HG03460 (cell line): ENCODE data around the gene SH3BGRL3.
"Not testable (repeated sequence)": the region's sequence is repeated elsewhere in the genome, so short reads cannot be mapped to it uniquely, and the experiment has no call there.

ENCODE experiments used
- ATAC-seq: cut with Tn5 transposase; IDR thresholded peaks from one replicate; pipeline ENCODE4 v1.9.1; 2021; ENCODE audit not compliant: unreplicated experiment

The SH3BGRL3 gene

DNA sequence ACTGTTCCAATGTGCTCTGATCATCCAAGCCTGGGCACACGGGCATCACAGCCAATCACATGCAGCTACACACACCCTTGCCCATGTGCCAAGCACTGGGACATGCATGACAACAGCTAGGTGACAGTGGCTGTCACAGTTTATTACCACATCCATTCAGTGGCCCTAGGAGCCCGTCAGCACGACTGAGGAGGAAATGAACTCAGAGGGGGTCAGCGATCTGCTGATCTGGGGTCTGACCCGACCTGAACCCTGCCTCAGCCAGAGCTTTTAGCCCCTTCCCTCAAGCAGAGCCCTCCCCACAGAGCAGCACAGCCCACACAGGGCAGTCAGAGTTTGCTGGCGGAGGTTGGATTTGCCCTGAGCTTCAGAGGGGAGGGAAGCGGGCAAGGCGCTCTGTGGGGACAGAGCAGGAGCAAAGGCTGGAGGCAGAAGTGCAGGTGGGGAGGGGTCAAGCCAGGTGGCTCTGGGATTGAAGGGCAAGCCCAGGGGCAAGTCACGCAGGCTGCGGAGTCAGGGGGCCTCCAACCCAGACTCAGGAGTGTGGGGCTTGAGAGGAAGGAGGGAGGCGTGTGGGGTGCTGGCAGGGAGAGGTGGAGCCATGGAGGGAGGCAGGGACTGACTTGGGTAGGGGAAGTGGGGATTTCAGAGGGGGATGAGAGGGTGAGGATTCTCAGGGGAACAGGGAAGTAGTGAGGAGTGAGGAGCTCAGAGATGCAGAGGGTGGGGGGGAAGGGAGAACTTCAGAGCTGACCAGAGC is 10.4 kb downstream of the SH3BGRL3 start:
- no peak for ATAC-seq

DNA sequence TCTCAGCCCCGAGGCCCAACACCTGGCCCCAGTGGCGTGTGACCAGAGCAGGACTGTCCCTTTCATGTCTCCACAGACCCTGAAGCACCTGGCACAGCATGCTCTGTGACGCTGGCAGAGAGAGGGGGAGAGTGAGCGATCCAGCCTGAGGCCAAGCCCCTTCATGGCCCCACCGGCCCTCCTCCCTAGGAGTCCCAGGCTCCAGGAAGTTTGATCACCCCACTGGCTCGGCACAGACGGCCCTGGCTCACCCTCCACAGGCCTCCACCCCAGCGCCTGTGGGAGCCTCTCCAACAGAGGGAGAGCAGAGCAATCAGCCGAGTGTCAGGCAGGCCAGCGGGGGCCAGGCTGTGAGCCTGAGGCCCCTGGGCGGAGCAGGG is 11.0 kb downstream of the SH3BGRL3 start:
- no peak for ATAC-seq

DNA sequence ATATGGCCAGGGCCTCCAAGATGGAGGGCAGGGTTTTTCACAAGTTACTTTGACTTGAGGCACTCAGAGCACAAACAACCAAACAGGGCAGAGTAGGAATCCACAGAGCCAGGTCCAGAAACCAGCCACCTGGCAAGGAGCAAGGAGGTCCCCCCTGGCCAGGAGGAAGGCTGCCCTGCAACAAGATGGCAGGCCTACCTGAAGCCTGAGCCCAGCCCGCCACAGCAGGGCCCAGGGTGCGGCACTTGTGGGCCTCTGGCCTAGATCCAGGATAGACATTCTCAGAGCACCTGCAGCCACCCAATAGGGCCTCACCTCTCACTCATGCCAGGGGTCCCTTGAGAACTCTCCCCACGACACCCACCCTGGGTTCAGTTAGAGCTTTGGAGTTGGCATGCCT is 11.5 kb downstream of the SH3BGRL3 start:
- no peak for ATAC-seq

DNA sequence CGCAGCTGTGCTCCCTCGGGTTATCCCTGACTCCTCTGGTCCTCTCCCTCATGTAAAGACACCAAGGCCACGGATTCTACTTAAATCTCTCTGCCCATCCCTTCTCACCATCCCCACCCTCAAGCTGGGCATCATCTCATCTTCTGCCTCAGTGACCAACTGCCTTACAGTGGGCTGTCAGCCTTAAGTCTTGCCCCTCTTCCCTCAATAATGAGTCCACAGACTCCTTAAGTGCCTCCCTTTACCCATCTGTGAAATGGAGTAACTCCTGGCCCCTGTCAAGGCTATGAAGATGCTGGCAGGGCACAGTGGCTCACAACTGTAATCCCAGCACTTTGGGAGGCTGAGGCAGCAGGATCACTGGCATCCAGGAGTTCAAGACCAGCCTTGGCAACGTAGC is 12.1 kb downstream of the SH3BGRL3 start:
- ATAC-seq: no peak

DNA sequence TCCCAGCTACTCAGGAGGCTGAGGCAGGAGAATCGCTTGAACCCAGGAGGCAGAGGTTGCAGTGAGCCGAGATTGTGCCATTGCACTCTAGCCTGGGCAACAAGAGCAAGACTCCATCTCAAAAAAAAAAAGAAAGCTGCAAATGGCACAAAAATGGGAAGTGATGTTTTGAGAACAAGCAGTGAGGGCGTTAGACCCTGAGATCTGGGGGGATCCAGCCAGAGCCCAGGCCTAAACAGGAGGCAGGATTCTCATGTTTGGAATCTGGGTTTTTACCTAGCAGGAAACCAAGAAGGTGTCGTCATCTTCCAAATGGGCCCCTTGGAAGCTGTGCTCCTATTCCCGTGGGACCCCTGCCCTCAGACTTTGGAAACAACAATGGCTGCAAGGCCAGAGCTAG is 12.8 kb downstream of the SH3BGRL3 start:
- ATAC-seq: not testable (repeated sequence)

DNA sequence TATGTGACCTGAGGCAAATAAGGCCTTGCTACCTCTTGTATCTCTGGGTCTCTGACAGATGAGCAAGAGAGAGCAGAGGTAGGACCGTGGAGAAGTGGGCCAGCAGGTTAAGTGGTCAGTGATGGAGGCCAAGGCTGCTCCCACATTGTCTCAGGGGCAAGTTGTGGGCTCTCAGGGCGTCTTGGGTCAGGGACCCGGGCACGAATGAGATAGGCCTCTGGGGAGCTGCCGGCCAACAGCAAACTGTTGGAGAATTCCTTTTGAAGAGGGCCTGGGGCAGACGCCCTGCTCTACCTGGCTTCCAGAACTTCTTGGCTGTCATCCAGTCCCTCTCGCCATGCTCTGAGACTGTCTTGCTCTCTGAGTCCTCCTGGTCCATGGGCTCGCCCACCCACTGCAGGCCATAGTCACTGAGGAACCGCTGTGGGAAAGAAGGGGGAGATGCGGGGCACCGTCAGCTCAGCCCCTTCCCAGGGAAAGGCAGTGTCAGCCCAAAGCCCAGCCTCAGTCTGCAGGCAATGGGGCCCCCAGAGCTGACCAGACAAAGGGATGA is 14.1 kb downstream of the SH3BGRL3 start:
- no peak for ATAC-seq

DNA sequence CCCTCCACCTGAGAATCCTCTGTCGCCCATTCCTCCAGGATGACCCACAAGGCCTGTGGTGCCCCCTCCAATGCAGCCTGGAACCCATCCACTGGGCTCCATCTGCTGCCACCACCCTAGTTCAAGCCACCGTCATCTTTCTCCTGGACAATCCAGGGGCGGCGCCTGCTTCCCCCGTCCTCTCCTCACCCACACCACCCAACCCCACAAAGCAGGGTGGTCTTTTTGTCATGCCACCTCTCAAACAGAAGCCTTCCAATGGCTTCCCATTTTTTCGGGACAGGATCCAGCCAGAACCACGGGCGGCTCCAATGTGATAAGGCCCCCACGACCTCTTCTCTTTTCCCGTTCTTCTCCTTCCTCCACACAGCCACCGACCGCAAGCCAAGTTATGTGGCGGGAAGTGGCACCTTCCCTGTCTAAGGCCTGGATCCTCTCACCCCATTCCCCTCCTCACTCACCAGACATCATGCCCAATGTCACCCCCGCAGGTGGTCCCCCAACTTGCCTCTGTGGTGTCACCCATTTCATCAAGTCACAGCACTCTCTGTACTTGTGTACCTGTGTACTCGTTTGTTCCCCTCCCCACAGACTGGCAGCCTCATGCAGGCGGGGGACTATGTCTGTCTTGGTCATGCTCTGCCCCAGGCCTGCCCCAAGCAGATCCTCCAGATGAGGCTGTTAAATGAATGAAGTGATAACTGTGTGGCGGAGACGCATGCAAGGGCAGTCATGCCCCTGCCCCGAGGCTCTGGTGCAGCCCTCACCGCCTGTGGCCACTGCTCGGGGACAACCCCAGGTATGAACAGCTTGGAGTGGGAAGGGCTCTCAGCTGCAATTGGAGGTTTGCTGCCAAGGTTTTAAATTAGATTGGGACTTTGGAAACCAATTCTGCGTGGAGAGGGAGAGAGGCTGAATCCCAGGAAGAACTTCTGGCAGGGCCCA is 15.6 kb downstream of the SH3BGRL3 start:
- no peak for ATAC-seq

DNA sequence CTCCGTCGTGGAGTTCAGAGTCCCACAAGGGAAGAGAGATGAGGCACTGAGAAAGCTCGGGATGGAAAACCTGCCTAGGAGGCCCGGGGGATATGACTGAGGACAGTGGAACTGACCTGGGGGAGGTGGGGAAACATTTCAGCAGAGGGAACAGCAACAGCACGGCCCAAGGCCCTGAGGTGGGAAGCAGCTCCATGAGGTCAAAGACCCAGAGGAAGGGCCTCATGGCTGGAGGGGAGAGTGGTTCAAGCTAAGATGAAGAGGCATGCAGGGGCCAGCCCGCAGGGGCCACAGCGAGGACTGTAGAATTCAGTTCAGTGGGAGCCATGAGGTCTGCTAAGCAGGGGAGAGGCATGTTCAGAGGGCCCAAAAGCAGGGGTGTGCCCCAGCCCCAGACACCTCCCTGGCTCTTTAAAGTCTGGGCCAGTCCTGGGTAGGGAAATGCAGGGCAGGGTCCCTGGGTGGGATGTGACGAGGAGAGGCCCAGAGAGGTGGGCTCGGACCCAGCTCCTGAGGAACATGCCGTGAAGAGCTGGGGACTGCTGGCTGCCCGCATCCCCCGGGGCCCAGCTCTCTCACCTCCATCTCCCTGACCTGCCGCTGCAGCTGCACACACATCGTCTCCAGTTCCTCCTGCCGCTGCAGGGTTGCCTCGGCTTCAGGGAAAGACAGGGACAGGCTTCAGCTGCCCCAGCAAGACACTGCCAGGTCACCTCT is 16.6 kb downstream of the SH3BGRL3 start:
- ATAC-seq: no peak

DNA sequence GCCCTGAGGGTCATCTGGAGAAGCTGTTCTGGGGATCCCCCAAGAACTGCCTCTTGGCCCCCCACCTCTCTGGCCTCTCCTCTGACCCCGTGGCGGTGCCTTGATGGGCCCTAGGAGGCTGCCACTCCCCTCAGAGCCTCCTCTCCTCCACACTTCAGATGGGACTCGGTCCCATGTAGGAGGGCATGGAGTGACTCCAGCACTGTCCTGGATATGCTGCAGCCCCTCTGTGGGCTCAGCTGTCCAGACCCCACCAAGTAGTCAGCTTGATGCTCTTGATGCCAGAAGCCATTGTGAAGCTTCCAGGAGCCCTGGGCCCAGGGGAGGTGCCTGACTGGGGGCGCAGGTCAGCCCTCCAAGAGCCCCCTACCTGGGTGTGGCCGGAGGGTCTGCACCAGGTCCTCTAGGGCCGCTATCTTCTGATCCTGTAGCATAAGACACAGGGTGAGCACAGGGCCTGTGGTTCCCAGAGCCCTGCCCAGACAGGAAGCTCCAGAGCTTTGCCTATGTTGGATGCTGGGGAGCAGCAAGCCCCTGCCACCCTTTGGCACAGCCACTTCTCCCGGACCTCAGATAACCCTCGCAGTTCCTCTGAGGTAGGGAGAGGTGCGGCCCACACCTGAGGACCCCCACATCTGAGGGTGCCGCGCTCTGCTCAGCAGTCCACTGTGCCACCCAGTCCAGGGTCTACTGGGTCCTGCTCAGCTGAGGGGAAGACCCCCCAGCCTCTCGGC is 17.3 kb downstream of the SH3BGRL3 start:
- ATAC-seq: no peak

DNA sequence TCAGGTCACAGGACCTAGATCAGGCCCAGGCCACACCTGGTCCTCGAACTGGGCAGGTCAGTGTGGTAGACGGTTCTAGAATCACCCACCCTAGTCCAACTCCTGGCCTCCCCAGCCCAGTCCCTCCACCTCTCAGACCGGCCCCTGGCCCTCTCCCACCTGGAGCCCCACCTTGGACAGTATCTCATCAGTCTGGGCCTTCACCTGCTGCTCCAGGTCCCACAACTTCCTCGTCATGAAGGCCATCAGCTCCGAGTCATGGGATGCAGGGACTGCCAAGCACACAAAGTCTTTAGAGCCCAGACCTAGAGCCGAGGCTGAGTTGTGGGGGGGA is 17.9 kb downstream of the SH3BGRL3 start:
- no peak for ATAC-seq

DNA sequence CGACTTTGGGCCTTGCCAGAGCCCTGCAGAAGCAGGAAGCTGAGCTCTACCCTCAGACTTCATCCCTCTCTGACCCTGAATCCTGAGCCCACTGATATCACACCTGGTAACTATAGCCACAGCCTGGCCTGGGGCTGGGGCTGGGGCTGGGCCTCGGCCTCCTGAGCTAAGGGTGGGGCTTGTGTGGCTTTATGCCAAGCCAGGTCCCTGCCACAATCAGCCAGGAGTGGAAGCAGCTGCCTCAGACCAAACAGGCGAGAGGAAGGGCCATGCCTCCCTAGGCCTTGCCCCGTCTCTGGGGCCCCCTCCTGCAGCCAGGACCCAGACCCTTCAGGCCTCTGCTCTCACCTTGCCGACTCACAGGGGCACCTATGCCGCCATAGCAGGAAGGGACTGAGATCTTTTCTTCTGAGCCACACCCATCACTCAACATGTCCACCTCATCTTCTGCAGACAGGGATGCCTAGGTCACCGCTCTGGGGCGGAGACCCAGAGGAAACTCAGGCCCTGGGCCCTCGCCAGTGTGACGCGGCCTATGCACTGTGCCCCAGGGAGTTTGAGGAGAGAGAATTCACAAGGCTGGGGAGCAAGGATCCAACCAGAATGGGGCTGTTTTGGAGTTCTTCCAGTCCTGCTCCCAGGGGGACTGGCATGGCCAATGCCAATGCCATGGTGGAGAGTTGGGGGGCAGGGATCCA is 20.8 kb downstream of the SH3BGRL3 start:
- ATAC-seq: no peak

DNA sequence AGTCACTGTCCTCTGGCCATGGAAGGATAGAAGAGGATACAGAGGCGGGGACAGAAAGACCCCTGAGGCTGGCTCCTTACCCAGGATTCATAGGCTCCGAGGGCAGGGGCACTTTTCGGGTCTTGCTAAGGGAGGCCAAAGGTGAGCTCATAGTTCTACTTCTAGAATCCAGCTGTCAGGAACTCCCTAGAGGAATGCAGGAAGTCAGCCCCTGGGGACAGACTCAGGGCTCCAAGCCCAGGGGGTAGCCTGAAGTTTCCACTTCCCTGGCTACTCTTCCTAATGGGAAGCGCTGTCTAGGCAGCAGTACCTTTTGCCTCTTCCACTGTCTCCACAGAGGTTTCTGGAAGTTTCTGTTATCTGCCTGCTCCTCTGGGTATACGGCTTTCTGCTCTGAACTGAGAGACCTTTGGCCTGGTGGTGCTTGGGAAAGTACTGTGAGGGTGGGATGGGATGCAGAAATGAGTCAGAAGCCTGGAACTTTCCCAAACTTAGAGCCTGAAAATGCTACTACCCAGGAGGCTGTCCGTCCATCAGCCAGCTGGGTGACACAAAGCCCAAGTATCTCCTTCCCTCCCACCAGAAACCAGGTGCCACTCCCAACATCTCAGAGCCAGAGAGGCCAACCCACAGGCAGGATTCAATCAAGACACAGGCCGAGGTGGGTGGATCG is 23.0 kb downstream of the SH3BGRL3 start:
- ATAC-seq: no peak

DNA sequence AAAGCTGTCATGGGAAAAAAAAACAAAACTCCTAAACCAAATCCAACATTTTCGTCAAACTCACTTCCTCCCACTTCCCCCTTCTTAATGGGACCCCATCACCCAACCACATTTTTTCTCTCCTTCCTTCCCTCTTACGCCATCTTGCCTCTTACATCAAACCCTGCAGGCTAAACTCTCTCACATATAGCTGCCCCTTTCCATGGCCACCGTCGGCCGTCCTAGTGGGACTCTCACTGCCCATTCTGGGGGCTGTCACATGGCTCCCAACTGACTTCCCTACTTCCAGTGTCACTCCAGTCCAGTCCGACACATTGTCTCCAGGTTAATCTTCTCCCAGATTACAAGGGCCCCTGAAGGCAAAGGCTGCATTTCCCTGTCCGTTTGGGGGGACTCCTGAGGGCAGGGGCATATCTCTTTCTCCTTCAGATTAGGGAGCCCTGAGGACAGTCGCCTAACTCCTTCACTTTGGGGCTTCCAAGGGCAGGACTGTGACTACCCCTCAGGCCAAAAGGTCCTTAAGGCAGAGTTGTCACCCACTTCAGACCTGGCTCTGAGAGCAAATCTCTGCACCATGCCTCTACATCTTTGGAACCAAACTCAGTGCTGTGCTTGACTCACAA is 25.9 kb downstream of the SH3BGRL3 start:
- peak; percentile 13 for ATAC-seq

DNA sequence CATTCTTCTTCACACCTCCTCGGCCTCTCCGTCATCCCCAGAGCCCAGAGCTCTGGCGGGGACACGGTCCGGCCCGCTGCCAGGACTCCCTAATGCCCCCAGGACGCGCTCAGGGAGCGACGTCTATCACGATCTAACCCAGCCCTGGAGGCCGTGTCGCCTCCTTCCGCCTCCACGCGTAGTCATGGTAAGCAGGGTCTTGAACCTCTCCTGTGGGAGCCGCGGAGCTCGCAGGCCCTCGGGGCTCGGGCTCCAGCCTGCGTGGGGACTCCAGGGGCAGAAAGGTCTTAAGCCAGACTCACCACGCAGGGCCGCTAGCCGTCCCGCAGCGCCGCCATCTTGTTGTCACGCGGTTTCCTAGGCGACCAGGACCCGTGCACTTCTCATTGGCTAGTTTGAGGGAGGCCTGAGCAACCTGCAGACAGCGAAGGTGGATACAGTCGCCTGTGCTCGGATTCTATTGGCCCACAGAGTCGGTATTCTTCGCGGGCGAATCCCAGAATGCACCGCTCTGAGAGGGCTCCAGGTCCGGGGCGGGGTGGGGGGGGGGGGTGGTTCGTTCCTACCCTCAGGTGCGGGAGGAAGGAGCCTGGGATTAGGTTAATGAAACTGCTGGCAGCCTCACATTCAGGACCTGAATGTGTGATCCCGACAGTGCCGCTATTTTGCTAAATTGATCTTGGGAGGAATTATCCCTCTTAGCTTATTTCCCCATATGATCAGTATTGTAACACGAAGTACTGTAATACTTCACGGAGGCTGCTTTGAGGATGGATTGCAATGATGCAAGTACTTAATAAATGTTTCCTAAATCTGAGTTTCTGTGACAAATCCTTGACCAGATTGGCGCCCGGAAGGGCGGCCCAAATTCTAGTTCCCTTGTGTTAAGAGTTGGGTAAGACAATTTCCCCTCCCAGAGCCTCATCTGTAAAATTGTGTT is 26.7 kb downstream of the SH3BGRL3 start, which contains the start of gene UBXN11:
Gene UBXN11 (minus strand): TSS at position 347 of the 940 bp plus-strand sequence. CDS start 3,753 bp downstream, outside the sequence.
- ATAC-seq: peak; percentile 98

DNA sequence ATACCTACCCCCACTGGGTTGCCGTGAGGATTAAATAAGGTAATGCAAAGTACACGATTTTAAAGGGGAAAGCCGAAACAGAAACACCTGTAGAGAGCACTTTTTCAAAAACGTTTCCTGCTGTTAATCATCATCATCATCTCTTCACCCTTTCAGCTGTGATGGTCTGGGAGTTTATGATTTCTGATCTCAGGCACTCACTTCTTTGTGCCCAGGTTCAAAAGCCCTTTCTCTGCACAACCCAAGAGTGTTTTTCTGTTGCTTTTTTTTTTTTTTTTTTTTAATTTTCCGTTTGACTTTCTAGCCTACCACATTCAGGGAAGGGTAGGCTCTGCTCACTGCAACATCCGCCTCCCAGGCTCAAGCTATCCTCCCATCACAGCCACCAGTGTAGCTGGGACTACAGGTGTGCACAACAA is 27.5 kb downstream of the SH3BGRL3 start:
- no peak for ATAC-seq

DNA sequence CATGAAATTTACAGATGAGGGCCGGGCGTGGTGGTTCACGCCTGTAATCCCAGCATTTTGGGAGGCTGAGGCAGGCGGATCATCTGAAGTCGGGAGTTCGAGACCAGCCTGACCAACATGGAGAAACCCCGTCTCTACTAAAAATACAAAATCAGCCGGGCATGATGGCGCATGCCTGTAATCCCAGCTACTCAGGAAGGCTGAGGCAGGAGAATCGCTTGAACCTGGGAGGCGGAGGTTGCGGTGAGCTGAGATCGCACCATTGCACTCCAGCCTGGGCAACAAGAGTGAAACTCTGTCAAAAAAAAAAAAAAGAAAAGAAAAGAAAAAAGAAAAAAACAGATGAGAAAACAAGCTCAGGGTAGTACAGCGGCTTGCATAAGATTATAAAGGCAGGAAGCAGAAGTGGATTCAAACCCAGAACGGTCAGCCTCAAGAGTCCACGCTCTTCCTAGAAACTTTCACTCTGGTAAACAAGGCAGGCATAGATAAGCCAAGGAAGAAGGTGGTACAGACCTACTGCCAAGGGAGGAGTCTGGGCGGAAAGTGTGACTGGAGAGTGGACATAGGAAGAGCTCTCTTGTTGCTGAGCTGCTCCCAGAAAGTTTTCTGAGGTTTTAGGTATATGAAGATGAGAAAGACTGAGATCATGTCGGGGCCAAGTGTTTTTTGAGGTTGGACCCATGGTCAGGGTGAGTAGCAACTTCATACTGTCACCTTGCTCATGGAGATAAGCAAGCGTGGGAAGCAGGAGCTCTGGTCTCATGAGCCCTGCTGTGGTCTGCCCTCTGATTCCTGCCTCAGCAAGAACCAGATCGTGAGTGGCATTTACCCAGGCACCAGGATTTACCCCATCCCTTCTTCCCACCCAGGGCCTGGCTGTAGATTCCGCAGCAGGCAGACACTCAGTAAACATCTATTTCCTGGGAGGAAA is 28.3 kb downstream of the SH3BGRL3 start:
- ATAC-seq: not testable (repeated sequence)

DNA sequence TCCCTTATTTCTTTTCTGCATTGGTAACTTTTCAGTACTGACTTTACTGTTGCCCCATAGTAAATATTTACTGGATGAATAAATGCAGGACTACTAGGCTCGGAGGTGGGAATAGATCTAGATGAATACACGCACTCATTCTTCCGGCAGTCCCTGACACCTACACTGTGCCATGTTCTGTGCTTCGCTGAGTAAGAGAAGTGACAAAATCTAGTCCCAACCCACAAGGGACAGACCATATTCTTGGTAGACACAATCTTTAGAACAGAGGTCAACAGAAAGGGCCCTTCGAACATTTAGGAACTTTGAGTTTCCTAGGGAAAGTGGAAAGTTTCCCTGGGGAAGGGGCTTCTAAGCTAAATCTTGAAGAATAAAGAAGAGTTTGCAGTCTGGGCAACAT is 34.6 kb downstream of the SH3BGRL3 start:
- no peak for ATAC-seq
